Activated effector memory CD4-positive, alpha-beta T cell treated with anti-CD3 and anti-CD28 coated beads, Interleukin-2, amount 50 U/mL, for 16 hours (primary cell): ENCODE measurements around the gene DHRSX.
"Not testable (repeated sequence)": the region's sequence is repeated elsewhere in the genome, so short reads cannot be mapped to it uniquely, and the experiment has no call there.

ENCODE experiments used
- DNase-seq: peaks from one replicate; pipeline ENCODE4 v3.0.0-alpha.2; 2020

Gene DHRSX

DNA sequence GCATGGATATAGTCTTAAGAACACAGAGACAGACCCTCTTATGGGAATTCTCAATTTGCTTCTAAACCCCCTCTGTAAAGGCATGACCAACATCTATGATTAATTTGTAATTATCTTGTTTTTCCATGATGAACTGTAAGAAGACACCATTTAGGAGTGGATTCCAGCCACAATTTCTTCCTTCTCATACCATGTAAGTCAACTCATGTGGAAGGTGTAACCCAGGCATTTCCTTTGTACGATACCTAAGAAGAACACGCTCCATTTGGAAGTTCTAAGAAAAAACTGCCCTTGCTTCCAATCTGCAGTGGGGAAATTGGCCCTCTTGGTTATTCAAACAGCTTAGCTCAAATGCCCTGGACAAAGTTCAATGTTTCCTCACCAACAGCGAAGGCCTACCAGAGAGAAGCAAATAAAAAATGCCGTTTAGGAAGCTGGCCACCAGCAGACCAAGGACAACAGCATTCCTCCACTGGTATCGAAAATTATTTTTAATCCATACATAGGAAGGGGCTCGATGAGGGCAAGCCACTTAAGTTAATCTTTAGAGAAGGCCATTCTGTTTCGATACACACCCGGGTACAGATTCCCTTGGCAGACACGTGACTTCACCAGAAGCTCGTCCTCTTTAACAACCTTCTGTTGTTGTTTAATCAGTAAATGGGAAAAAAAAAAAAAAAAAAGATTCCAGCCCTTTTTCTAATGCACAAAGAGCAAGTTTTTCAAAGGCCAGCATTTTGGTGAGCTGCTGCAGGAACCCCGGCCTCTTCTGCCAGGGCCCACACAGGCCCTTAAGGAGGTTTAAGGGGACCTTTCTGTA lies 2.6 kb downstream of the DHRSX start:
- DNase-seq: peak; percentile 34

DNA sequence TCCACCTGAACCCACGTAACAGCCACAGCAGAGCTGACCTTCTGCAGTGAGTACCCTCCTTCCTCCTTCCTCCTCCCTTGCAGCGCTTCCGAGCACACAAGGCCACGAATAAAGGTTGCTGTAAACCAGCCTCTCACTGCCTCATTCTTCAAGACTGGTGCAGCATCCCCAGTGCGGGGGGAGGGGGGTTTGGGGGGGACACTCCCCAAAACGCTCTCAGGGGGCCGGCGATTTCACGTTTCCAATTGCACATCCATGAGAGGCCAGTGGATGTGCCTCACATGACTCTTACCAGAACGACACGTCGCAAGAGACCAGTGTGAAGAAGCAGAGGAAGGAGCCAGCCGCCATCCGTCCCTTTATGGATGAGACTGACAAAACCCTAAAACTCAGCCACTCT lies 5.2 kb downstream of the DHRSX start:
- peak; percentile 53 for DNase-seq

DNA sequence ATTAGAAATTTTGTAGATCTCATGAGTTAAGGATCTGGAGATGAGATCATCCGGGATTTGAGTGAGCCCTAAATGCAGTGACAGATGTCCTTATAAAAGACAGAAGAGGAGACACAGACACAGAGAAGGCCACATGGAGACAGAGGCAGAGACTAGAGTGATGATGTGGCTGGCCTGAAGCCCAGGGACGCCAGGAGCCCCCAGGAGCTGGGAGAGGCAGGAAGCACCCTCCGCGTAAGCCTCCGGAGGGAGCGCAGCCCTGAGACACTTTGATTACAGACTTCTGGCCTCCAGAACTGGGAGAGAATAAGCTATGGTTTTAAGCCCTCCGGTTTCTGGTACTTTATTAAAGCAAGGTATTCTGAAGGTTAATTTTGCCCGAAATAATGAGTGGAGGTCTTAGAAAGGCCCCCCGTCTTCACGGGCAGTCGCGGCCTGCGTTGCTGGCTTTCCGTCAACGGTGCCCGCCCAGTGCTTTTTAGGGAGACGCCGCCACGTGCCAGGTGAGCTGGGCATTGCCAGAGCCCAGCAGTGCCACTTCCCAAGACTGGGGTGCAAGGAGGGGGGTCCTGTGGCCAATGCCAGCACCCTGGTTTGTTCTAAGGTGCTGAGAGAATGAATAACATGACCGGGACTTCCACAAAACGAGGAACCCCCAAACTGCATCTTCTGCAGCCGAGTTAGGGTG lies 8.1 kb downstream of the DHRSX start:
- peak; percentile 31 for DNase-seq

DNA sequence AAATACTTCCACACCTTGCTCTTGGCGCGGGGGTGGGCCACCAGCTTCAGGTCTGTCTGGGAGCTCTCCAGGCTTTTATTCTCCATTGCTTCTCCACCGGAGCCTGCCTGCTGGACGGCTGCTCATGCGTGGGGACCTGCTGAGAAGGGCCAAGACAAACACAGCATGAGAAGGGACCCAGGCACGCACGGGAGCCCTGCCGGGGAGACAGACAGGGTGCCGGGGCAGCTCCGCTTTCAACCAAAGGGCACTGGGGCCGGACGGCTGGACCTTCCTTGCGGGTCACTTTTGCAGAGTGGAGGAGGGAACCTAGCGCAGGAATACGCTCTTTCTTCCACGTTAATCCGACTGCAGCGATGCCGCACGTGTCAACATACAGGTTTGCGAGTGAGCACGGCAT lies 10.1 kb downstream of the DHRSX start:
- DNase-seq: no peak

DNA sequence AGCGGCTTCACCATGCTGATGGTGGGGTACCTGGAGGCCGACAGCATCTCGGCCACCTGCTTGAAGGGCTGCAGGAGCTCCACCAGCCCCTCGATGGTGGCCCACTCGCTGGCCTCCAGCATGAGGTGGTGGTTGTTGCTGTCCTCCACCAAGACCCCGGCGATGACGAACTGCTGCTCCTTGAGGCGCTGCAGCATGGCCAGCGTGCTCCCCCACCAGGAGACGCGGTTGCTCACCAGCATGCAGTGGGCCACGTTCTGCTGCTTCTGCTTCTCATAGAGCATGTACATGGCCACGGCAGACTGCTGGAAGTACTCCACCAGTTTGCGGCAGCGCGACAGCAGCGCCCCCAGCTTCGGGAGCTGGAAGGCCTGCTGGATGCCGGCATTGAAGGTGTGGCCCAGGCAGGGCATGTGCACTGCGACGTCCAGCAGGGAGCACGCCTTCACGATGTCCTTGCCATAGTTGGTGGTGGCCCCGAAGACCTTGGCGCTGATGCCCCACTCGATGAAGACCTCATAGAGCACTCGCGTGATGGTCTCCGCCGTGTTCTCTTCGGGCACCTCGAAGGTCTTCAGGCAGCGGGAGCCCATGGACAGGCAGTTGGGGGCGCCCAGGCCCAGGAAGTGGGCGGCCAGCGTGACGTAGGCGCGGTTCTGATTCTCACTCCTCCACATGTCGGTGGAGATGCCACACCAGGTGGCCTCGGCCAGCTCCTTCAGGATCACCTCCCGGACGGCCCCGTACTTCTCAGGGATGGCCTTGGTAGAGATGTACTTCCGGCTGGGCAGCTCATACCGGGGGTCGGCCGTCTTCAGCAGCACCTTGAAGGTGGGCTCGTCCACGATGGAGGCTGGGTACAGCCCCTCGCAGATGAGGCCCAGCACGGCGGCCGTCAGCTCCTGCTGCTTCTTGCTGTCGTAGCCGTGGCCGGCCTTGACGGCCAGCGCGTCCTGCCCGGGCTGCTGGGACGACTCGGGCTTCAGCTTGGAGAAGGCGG lies 11.0 kb downstream of the DHRSX start:
- DNase-seq: no peak

DNA sequence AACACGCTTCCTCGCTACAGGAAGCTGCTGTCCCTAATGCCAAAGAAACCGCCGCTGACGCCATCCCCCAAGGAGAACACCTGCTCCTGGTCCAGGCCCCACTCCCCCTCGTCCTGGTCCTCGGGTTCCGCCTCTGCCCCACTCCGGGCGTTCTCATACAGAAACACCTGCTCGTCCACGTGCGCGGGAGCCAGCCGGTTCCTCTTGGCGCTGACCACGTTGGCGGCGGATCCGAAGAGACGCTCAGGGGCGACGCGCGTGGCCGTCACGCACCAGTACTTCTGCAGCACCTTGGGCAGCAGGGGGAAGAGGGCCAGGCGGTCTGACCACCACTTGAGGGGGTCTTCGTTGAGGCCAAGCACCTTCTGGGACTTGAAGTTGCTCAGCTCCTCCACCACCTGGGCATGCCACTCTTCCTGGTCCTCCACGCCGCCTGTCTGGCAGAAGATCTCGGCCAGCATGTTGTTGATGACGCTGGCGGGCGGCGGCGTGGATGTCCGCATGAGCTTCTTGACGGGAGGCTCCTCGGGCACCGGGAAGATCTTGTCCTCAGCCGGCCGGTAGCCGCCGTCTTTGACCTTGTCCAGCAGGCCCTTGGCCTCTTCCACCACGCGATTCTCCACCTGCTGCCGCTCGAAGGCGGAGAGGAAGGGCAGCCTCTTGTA lies 12.0 kb downstream of the DHRSX start:
- DNase-seq: no peak

DNA sequence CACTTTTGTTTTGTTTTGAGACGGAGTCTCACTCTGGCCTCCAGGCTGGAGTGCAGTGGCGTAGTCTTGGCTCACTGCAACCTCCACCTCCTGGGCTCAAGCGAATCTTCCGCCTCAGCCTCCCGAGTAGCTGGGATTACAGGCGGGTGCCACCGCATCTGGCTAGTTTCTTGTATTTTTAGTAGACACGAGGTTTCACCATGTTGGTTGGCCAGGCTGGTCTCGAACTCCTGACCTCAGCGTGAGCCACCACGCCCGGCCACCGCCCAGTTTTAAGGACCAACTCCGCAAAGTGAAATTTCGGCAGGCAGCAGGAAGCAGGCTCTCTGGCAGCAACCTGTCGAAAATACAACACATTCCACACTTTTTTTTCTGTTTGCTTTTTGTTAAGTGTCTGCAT lies 13.4 kb downstream of the DHRSX start:
- DNase-seq: no peak

DNA sequence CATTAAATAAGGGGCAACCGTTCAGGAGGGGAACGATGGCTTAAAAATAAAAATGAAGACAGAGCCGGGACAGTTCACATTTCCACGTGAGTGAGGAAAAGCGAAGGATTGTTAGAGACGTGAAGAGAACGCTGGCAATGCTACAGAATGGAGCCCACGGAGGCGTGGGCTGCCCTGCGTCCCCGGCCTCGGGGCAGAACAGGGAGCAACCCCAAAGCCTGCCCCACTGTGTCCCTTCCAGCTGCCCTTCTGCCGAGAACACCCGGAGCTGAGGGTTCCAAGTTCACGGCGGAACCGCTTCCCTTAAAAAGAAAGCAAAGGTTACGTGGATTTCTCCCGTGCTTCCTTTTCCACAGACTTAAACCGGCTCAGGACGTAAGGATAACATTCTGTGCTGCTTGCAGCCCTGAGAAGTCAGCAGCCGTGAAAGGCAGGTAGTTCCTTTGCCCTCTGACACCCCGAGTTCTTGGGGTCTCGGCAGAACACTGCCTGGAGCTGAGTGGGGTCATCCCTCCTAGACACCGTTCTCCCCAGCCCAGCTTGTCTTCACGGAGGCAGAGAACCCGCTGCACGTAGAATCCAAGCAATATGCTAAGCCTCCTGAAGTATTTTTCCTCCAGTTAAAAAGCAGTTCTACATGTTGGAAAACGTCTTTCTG lies 14.2 kb downstream of the DHRSX start:
- DNase-seq: no peak

DNA sequence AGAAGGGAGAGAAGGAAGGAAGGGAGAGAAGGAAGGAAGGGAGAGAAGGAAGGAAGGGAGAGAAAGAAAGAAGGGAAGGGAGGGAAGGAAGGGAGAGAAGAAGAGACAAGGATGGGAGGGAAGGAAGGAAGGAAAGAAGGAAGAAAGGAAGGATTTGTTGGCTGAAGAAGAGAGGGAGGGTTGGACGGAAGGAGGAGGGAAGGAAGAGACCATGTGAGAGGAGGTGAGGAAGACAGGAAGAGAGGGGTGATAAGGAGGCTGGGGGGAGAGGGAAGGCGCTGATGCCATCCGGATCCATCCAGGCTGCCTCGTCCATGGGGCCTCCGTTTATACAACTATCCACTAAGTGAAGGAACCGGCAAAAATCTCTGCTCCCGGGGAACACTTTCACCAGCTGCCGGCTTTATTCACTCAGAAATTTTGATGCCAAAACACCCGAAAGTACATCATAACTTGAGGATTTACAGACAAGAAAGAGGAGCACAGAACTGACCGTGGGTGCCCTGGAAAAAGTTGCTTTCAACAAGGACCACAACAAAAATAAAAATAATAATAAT lies 14.9 kb downstream of the DHRSX start:
- no peak for DNase-seq

DNA sequence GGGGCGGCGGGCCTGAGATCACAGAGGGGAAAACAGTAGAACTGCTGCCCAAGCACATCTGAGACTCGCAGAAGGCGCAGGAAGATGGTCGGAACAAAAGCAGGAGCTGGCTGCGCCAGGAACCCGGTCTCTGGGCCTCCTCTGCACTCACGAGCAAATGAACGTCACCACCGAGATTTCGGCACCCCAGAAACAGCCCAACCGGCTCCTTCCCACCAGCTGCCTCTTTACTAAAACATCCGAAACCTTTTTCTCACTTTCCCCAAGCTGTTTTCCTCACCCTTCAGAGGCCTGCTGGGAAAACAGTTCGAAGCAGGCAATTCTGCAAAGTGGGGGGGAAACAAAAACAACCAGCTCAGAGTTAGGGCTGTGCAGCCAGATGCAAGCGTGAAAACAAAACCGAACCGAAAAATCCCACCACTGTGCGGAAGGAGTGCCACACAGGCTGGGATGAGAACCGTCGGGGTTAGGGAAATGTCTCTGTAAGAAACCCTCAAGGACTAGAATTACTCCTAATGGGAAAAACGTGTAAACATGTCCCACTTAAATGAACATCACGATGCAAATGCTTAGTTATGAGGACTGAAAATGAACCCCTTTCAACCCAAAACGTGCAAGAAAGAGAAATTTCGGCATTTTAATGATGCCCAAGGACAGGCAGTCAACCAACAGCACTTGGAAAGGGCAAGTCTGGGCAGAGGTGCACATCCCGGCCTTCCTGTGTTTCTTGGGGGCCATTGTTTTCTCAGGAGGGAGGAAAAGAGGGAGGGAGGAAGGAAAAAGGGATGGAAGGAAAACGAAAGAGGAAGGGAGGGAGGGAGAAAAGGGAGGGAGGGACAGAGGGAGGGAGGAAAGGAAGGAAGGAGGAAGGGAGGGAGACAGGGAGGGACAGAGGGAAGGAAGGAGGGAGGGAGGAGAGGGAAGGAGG lies 15.8 kb downstream of the DHRSX start:
- DNase-seq: no peak

DNA sequence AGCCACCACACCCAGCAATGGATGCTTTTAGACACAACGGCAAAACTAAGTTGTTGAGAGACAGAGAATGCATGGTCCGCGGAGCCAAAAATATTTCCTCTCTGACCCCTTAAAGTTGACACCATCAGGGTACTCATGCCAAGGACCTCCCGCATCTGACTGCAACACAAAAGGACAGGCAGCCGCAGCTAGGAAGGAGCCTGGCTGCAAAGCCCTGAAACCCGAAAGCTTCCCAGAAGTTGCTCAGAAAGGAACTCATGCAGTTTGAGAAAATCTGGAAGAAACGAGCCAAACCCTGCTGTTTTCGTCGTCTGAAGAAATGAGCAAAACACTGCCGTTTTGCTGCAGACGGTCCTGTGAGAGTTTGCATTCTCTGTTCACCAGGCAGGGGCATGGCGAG lies 16.5 kb downstream of the DHRSX start:
- no peak for DNase-seq

DNA sequence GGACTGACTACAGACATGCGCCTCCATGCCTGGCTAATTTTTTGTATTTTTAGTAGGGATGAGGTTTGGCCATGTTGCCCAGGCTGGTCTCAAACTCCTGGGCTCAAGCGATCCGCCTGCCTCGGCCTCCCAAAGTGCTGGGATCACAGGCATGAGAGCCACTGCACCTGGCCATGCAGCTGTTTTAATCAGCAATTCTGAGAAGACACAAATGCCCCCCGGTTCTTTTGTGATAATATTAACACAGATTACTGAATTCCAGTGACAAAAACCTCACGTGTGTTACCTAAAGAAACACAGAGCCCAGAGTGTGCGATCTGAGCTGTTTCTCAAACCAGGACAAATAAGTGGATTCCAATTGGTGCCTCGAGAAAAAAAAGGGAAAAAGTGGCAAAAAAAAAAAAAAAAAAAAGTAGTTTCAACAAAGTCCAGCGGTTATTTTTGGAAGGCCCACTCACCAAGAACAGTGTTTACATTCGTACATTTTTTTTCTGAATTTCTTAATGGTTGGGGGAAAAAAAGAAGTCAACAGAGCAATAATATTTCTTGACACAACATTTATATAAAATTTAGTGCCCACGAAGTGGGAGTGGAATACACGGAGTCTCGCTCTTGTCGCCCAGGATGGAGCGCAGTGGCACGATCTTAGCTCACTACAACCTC lies 17.2 kb downstream of the DHRSX start:
- no peak for DNase-seq

DNA sequence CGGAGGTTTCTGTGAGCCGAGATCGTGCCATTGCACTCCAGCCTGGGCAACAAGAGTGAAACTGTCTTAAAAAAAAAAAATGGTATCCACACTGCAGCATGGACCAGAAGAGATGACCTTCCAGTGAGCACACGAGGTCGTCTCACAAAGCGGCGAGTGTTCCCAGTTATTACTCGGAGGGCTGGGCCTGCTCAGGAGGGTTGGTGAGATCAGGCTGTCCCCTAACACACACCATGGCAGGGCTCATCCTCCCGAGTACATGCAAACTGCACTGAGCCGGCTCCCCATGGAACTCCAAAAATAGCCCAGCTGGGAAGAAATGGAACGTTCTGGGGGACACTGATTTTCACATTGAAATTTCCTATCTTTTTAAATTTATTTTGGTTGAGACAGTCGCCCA lies 19.2 kb downstream of the DHRSX start:
- not testable (repeated sequence) for DNase-seq

DNA sequence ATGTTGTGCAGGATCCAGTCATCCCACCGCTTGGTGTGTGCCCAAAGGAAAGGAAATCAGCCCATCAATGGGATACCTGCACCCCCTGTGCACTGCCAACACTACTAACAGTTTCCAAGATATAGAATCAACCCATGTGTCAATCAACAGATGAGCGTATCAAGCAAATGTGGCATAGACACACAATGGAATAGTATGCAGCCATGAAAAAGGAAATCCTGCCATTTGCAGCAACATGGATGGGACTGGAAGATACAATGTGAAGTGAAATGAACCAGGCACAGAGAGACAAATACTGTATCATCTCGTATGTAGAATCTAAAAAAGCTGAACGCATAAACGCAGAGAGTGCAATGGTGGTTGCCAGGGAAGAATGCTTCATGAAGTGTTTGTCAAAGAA lies 20.8 kb downstream of the DHRSX start:
- DNase-seq: not testable (repeated sequence)

DNA sequence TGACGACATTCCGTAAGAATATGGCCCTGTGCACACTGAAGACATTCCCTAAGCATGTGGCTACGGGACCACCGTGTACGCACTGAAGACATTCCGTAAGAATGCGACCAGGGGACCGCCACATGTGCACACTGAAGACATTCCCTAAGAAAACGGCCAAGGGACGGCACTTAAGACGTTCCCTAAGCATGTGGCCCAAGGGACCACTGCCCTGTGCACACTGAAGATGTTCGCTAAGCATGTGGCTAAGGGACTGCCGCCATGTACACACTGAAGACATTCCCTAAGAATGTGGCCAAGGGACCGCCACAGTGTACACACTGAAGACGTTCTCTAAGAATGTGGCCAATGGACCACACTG lies 21.4 kb downstream of the DHRSX start:
- no peak for DNase-seq

DNA sequence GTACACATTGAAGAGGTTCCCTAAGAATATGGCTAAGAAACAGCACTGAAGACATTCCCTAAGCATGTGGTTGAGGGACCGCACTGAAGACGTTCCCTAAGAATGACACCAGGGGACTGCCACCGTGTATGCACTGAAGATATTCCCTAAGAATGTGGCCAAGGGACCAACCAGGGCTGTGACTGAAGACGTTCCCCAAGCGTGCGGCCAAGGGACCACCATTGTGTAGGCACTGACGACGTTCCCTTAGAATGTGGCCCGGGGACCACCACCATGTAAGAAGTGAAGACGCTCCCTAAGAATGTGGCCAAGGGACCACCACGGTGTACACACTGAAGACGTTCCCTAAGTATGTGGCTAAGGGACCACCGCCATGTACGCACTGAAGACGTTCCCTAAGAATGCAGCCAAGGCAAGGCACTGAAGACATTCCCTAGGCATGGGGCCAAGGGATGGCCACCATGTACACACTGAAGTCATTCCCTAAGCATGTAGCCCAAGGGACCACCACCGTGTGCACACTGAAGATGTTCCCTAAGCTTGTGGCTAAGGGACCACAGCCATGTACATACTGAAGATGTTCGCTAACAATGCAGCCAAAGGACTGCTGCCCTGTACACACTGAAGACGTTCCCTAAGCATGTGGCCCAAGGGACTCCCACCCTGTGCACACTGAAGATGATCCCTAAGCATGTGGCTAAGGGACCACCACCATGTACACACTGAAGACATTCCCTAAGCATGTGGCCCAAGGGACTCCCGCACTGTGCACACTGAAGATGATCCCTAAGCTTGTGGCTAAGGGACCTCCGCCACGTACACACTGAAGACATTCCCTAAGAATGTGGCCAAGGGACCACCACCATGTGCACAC lies 22.0 kb downstream of the DHRSX start:
- DNase-seq: no peak

DNA sequence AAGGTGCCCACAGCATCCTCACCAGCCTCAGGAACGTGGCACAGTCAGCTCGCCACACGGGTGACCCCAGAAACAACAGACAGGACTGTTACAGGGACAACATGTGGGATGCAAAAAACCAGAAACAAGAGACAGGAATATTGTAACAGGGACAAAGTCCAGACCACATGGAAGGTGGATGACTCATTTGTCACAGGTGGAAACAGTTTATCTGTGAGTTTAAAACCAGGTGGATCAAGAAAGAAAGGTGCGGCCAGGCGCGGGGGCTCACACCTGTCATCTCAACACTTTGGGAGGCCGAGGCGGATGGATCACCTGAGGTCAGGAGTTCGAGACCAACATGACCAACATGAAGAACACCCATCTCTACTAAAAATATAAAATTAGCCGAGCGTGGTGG lies 23.5 kb downstream of the DHRSX start:
- not testable (repeated sequence) for DNase-seq

DNA sequence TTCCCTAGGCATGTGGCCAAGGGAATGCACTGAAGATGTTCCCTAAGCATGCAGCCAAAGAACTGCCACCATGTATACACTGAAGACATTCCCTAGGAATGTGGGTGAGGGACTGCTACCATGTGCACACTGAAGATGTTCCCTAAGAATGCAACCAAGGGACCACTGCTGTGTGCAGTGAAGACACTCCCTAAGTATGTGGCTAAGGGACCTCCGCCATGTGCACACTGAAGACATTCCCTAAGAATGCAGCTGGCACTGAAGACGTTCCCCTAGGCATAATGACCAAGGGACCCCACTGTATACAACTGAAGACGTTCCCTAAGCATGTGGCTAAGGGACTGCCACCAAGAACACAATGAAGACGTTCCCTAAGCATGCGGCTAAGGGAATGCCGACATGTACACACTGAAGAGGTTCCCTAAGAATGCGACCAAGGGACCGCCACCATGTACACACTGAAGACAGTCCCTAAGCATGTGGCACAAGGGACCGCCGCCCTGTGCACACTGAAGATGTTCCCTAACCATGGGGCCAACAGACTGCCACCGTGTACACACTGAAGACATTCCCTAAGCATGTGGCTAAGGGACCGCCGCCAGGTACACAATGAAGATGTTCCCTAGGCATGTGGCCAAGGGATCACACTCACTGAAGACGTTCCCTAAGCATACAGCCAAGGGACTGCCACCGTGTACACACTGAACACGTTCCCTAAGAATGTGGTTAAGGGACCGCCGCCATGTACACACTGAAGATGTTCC lies 25.6 kb downstream of the DHRSX start:
- DNase-seq: no peak
